Measurements from ENCODE around the gene BACE1.

DNA sequence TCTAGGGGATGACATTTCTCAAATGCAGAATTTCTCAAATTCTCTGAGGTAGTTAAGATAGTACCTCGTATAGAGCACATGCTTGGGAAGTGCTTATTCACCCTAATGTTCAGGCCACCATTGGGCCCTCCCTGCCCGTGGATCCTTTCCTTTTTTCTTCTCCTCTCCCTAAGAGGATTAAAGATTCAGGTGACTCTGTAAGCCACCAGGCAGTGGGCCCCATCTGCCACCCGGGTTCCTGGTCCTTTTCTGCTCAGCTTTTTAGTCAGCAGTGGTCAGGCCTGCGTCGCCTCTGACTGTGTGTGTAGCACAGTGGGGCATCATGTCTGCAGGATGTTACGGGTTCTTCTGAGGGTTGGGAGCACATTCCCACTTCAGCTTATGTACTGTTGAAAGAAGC lies 18.8 kb upstream of the BACE1 start:
- TF ChIP-seq EZH2 (IDR thresholded peaks at IDR 0.05) (no peak), CTCF (IDR thresholded peaks at IDR 0.05) (no peak), EZH2phosphoT487 (IDR thresholded peaks at IDR 0.05) (no peak)

Measured in neural progenitor cell (in vitro differentiated cells).